WTC11 (cell line): ENCODE results near the gene PDZD2. TPM values are rescaled to one million over a fixed set of nuclear protein-coding genes. Genes with fewer than 3 reads are reported as not detected.

ENCODE experiments used
- ATAC-seq: fragments of 200-7000 bp; cut with Tn5 transposase; 2 replicates; pipeline ENCODE4 v1.10.0; 2021; ENCODE audit warnings: mild to moderate bottlenecking, moderate library complexity
- CTCF ChIA-PET: fragments of 300-600 bp; sonication (Branson Sonifier 250); formaldehyde crosslinking; loops from one replicate; lab custom pipeline; 2021; ENCODE audit warnings: antibody characterized with exemption; lab: Charles Lee
- POLR2A ChIA-PET: fragments of 350-600 bp; sonication (Branson Sonifier 250); formaldehyde crosslinking; loops from one replicate; lab custom pipeline; 2021; ENCODE audit warnings: antibody characterized with exemption; lab: Charles Lee
- DNase-seq: peaks from one replicate; pipeline ENCODE4 v3.0.0; 2021; ENCODE audit warnings: low spot score
- H3K27ac Mint-ChIP-seq: 2 replicates; pipeline ENCODE4 v1.8.0; 2021; ENCODE audit warnings: mixed read lengths
- H3K27me3 Mint-ChIP-seq: 2 replicates; pipeline ENCODE4 v1.8.0; 2021; ENCODE audit warnings: low read depth, mild to moderate bottlenecking, moderate library complexity, mixed read lengths
- H3K36me3 Mint-ChIP-seq: 2 replicates; pipeline ENCODE4 v1.8.0; 2021; ENCODE audit warnings: mixed read lengths
- H3K4me1 Mint-ChIP-seq: 2 replicates; pipeline ENCODE4 v1.8.0; 2022; ENCODE audit warnings: mixed read lengths
- H3K4me3 Mint-ChIP-seq: 2 replicates; pipeline ENCODE4 v1.8.0; 2021; ENCODE audit warnings: mild to moderate bottlenecking, moderate library complexity, mixed read lengths
- H3K9me3 Mint-ChIP-seq: 2 replicates; pipeline ENCODE4 v1.8.0; 2021; ENCODE audit warnings: mixed read lengths
- CTCF ChIP-seq: fragments of 200-600 bp; IDR thresholded peaks from 2 replicates; pipeline ENCODE4 v1.8.0; 2022; ENCODE audit warnings: antibody characterized with exemption
- ELF4 ChIP-seq: sonication (generic); formaldehyde crosslinking; IDR thresholded peaks from 2 replicates; pipeline ENCODE4 v1.8.1; 2022; ENCODE audit warnings: low read depth, mild to moderate bottlenecking, moderate library complexity, missing genetic modification reagents
- ESRRA ChIP-seq: sonication (generic); formaldehyde crosslinking; IDR thresholded peaks from 2 replicates; pipeline ENCODE4 v1.8.1; 2022; ENCODE audit warnings: mild to moderate bottlenecking, missing genetic modification reagents, borderline replicate concordance
- GRHL2 ChIP-seq: fragments of 250-450 bp; sonication (Bioruptor Pico); IDR thresholded peaks from 2 replicates; pipeline ENCODE4 v1.8.0; 2022; ENCODE audit warnings: mild to moderate bottlenecking, moderate library complexity; ENCODE audit not compliant: insufficient replicate concordance, severe bottlenecking
- NFE2L1 ChIP-seq: sonication (generic); formaldehyde crosslinking; IDR thresholded peaks from 2 replicates; pipeline ENCODE4 v1.8.1; 2023; ENCODE audit warnings: missing genetic modification reagents
- NFYB ChIP-seq: sonication (generic); formaldehyde crosslinking; conservative IDR thresholded peaks from 2 replicates; pipeline ENCODE4 v1.8.0; 2022; ENCODE audit warnings: low read depth, missing genetic modification reagents
- OVOL2 ChIP-seq: fragments of 250-450 bp; sonication (Bioruptor Pico); IDR thresholded peaks from 2 replicates; pipeline ENCODE4 v1.9.0; 2021; ENCODE audit warnings: mild to moderate bottlenecking, borderline replicate concordance
- TCF7 ChIP-seq: sonication (generic); formaldehyde crosslinking; IDR thresholded peaks from 2 replicates; pipeline ENCODE4 v1.8.0; 2022; ENCODE audit warnings: mild to moderate bottlenecking, low read depth, missing genetic modification reagents, moderate library complexity
- TEAD1 ChIP-seq: sonication (generic); formaldehyde crosslinking; IDR thresholded peaks from 2 replicates; pipeline ENCODE4 v1.8.0; 2022; ENCODE audit warnings: mild to moderate bottlenecking, missing genetic modification reagents
- ZNF121 ChIP-seq: sonication (generic); formaldehyde crosslinking; IDR thresholded peaks from 2 replicates; pipeline ENCODE4 v1.8.0; 2023; ENCODE audit warnings: missing genetic modification reagents
- ZNF423 ChIP-seq: fragments of 250-450 bp; sonication (Bioruptor Pico); IDR thresholded peaks from 2 replicates; pipeline ENCODE4 v2.1.2; 2022; ENCODE audit warnings: mild to moderate bottlenecking, moderate library complexity
- ZNF425 ChIP-seq: fragments of 250-450 bp; sonication (Bioruptor Pico); conservative IDR thresholded peaks from 2 replicates; pipeline ENCODE4 v1.9.0; 2021; ENCODE audit warnings: mild to moderate bottlenecking
- total RNA-seq: library from RNA; stranded (reverse); gene quantifications from 3 replicates; pipeline ENCODE4 v1.2.3, GENCODE V29; 2021
- TF ChIP-seq, protein P1 (sequence below): fragments of 250-450 bp; sonication (Bioruptor Pico); IDR thresholded peaks from 2 replicates; pipeline ENCODE4 v1.9.0; 2021; ENCODE audit warnings: mild to moderate bottlenecking, borderline replicate concordance
- TF ChIP-seq, protein P2 (sequence below): sonication (generic); formaldehyde crosslinking; IDR thresholded peaks from 2 replicates; pipeline ENCODE4 v1.8.1; 2022; ENCODE audit warnings: mild to moderate bottlenecking, moderate library complexity, missing genetic modification reagents
- TF ChIP-seq, protein P3 (sequence below): fragments of 250-450 bp; sonication (Bioruptor Pico); IDR thresholded peaks from 2 replicates; pipeline ENCODE4 v1.9.0; 2021; ENCODE audit warnings: moderate library complexity, mild to moderate bottlenecking, inconsistent platforms, borderline replicate concordance

PDZD2 gene
- total RNA-seq, 1 experiment from 2014 or later = 11.4 TPM

- TF ChIP-seq, protein P1, sequence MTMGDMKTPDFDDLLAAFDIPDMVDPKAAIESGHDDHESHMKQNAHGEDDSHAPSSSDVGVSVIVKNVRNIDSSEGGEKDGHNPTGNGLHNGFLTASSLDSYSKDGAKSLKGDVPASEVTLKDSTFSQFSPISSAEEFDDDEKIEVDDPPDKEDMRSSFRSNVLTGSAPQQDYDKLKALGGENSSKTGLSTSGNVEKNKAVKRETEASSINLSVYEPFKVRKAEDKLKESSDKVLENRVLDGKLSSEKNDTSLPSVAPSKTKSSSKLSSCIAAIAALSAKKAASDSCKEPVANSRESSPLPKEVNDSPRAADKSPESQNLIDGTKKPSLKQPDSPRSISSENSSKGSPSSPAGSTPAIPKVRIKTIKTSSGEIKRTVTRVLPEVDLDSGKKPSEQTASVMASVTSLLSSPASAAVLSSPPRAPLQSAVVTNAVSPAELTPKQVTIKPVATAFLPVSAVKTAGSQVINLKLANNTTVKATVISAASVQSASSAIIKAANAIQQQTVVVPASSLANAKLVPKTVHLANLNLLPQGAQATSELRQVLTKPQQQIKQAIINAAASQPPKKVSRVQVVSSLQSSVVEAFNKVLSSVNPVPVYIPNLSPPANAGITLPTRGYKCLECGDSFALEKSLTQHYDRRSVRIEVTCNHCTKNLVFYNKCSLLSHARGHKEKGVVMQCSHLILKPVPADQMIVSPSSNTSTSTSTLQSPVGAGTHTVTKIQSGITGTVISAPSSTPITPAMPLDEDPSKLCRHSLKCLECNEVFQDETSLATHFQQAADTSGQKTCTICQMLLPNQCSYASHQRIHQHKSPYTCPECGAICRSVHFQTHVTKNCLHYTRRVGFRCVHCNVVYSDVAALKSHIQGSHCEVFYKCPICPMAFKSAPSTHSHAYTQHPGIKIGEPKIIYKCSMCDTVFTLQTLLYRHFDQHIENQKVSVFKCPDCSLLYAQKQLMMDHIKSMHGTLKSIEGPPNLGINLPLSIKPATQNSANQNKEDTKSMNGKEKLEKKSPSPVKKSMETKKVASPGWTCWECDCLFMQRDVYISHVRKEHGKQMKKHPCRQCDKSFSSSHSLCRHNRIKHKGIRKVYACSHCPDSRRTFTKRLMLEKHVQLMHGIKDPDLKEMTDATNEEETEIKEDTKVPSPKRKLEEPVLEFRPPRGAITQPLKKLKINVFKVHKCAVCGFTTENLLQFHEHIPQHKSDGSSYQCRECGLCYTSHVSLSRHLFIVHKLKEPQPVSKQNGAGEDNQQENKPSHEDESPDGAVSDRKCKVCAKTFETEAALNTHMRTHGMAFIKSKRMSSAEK (CRISPR knock-in tag) = no peak
- TF ChIP-seq ELF4 (CRISPR knock-in tag) (no peak), ZNF423 (no peak), NFYB (CRISPR knock-in tag) (no peak), NFE2L1 (CRISPR knock-in tag) (no peak)
These were observed 349.2 kb downstream of the PDZD2 start (continued) for GRCh38 chr5:31987985-31988710.

- H3K36me3 Mint-ChIP-seq = peaks cover 16% of the 10 kb centered on the region
- TF ChIP-seq ZNF121 (no peak), OVOL2 (CRISPR knock-in tag) (no peak), ZNF425 (CRISPR knock-in tag) (no peak), GRHL2 (CRISPR knock-in tag) (no peak), TCF7 (CRISPR knock-in tag) (no peak), ESRRA (CRISPR knock-in tag) (no peak), CTCF (no peak), TEAD1 (no peak)
- TF ChIP-seq, protein P2, sequence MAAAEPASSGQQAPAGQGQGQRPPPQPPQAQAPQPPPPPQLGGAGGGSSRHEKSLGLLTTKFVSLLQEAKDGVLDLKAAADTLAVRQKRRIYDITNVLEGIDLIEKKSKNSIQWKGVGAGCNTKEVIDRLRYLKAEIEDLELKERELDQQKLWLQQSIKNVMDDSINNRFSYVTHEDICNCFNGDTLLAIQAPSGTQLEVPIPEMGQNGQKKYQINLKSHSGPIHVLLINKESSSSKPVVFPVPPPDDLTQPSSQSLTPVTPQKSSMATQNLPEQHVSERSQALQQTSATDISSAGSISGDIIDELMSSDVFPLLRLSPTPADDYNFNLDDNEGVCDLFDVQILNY = no peak
- TF ChIP-seq, protein P3, sequence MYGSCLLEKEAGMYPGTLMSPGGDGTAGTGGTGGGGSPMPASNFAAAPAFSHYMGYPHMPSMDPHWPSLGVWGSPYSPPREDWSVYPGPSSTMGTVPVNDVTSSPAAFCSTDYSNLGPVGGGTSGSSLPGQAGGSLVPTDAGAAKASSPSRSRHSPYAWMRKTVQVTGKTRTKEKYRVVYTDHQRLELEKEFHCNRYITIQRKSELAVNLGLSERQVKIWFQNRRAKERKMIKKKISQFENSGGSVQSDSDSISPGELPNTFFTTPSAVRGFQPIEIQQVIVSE (CRISPR knock-in tag) = no peak
- POLR2A ChIA-PET = no interaction called here
- H3K27me3 Mint-ChIP-seq = peaks cover 2% of the 10 kb centered on the region; the same call in 1 of the 2 replicates
- H3K4me1 Mint-ChIP-seq = peaks cover 51% of the 10 kb centered on the region
- no peak overlapping the region for H3K27ac Mint-ChIP-seq
- ATAC-seq (no peak), DNase-seq (no peak)
- CTCF ChIA-PET = interaction anchor here (1.0 kb wide), 1 partner anchor 87 kb away, joined by 3 read pairs; no protein-coding TSS in a partner anchor
- no peak overlapping the region for H3K4me3 Mint-ChIP-seq
- H3K9me3 Mint-ChIP-seq = peaks cover 14% of the 10 kb centered on the region
These were observed 351.2 kb downstream of the PDZD2 start for GRCh38 chr5:31990081-31990650.
